Fibroblast of gingiva (primary cell): ENCODE data around the gene KRTAP10-7.
"Not testable (repeated sequence)": the region's sequence is repeated elsewhere in the genome, so short reads cannot be mapped to it uniquely, and the experiment has no call there.

Experiments
- DNase-seq: peaks from one replicate; pipeline ENCODE4 v3.0.0-alpha.2; 2011; ENCODE audit warnings: low read depth

Gene KRTAP10-7

GRCh38 chr21:44612029-44612486, 11.7 kb downstream of the KRTAP10-7 start, which contains the start of gene KRTAP10-8:
TSS of gene KRTAP10-8 (plus strand) at chr21:44612079. CDS start at chr21:44612101, 22 bp downstream.
- DNase-seq: no peak

DNA sequence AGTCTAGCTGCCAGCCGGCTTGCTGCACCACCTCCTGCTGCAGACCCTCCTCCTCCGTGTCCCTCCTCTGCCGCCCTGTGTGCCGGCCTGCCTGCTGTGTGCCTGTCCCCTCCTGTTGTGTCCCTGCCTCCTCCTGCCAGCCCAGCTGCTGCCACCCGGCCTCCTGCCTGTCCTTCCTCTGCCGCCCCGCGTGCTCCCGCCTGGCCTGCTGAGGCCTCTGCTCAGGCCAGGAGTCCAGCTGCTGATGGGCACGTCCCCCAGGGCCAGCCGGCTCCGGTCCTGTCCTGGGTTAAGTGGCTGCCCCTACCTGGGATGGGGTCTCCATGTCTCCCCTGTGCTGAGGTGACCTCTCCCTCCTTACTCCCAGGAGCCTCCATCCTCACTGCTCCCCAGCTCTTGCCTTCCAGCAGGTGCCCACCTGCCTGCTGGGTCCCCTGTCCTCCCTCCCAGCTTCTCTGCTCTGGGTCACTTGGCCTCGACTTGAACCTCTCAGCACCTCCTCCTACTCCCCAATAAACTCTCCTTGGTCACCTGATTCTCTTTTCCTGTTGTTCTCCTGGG, 12.4 kb downstream of the KRTAP10-7 start:
- no peak for DNase-seq

DNA sequence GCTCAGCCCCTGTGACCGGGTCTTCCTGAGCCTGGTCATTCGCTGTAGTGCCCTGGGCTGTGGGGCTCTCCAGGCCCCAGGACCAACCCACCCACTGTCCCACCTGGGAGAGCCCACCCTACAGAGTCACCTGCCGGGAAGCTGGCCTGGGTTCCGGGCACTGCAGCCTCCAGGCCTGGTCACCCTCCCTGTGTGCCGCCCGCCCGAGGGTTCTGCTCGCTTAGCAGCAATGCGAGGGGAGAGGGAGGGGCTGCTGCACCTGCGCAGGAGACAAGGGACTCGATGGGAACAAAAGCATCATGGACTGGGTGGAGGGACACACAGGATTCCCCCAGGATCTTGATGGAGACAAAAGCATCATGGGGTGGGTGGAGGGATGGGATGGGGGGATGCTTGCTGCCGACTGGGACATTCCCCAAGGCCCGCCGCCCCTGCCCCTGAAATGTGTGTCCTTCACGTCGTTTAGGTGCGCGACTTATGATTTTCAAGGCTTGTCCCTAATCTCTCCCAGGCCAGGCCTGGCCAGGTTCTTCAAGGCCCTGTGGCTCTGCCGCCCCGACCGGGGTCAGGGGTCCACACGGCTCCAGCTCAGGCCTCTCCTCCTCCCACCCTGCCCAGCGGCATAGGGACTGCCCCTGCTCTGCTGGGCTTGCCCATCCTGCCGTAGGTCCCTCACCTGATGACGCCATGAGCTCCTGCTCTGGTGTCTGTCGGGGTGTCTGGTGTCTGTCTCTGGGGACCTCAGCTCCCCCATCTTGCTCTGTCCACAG, 13.2 kb downstream of the KRTAP10-7 start:
- DNase-seq: no peak

DNA sequence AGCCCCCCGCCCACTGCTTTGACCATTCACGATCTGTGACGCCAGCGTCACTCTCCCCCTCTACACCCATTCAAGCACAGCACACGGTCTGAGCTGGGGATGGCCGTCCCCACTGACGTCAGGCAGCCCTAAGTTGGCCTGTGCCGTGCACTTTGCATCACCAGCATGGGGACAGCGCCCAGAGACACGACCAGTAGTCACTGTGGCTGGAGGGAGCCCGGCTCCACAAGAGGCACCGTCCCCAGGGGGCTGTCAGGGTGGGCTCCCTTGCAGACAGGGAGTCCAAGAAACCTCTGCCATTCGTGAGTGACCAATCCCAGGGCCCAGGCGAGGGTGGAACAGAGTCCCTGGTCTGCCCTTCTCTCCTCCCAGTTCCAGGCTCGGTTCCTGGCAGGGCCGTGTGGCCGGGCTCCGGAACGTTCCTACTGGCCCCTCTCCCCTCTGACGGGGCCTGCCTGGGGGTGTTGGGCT, 13.8 kb downstream of the KRTAP10-7 start:
- no peak for DNase-seq

- DNase-seq: no peak
These were observed 14.6 kb downstream of the KRTAP10-7 start for GRCh38 chr21:44614961-44615391.

- no peak for DNase-seq
These were observed 15.1 kb downstream of the KRTAP10-7 start for GRCh38 chr21:44615466-44615865.

DNA sequence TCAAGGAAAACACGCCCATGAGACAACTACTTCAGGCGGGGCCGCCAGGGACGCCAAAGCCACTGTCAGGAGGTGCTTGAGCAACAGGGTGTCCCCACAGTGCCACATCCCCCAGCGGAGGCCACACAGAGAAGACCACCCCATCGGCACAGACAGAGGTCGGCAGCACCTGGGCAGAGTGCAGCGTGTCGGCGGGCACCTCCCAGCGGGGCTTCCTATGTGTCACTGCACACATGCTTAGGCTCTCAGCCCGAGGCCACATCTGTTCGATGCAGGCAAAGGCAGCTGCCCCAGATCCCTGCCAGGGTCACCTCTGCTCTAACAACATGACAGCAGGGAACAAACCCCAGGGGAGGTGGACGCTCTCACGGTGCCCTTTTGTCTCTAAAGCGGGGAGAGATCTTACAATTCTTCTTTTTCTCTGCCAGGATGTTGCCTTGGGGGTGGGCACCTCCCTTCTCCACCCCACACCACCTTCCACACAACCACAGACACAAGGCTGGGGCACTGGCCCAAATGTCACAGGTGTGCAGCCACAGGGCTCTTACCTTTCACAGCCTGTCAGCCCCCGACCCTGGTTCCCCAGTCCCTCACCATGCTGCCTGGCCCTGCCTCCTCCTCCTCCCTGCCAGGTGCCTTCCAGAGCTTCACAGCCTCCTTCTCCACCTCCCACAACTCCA, 15.7 kb downstream of the KRTAP10-7 start:
- no peak for DNase-seq

DNA sequence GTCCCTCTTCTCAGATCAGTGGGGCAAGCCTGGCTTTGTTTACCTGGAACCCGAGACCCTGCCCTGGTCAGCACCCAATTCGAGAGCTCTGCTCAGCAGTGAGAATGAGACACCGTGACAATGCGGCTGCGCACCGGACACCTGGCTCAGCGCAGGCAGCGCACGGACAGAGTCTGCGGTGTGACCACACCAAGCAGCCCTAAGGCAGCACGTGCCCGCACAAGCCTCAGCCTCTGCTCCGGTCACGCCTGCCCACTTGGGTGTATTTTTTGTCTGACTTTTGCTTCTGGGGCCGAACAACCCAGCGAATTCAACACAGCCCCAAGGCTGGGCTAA, 16.2 kb downstream of the KRTAP10-7 start:
- no peak for DNase-seq

DNA sequence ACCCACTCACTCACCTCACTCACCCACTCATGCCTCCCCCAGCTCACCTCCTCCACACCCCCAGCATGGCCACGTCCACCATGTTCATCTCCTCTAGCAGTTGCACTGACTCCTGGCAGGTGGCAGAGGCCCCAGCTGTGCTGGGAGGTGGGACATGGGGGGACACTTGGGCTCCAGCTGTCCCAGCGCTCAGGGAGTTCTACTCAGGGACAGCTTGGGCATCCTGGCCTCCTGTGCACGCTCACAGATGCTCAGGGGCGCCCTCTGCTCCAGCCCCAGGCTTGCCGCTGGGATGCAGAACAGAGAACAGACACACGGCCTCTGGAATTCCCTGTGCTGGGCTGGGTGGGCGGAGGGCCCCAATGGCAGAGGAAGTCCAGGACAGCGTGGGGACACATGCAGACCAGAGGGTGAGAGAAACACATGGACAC, 16.7 kb downstream of the KRTAP10-7 start:
- DNase-seq: no peak

DNA sequence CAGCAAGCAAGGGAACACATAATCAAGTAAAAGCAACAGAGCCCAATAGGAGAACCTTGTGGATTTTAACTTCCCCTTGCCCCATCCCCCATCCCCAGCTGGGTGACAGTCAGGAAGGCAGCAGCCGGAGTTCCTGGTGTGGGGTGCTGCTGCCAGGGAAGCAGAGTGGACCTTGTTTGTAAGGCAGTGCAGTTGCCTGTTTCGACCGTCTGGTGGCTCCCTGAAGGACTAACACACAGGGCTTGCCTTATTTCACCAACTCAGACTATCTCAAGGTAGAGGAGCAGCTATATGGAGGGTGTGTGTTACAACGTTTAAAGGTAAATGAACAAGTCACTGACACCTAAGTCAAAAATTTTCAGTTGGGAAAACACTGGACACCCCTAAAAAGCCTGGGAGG, 18.1 kb downstream of the KRTAP10-7 start:
- DNase-seq: no peak

DNA sequence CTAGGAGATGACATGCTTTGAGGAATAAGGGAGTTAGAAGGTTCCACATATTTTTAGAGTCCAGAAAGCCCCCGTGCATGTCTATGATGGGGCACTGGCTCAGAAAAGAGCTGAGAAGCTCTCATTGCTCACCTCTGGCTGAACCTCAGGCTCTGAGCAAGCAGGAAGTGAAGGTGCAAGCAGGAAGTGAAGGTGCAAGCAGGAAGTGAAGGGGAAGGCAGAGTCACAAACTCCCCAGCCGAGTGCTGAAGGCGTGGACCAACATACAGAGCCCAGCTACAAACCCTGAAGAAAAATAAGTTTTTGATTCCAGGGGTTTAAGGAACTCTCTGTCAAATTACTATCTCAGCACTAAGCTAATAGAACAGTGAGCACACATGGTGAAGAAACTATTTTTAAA, 18.5 kb downstream of the KRTAP10-7 start:
- no peak for DNase-seq

- DNase-seq: no peak
These were observed 19.5 kb downstream of the KRTAP10-7 start for GRCh38 chr21:44619886-44620285.

DNA sequence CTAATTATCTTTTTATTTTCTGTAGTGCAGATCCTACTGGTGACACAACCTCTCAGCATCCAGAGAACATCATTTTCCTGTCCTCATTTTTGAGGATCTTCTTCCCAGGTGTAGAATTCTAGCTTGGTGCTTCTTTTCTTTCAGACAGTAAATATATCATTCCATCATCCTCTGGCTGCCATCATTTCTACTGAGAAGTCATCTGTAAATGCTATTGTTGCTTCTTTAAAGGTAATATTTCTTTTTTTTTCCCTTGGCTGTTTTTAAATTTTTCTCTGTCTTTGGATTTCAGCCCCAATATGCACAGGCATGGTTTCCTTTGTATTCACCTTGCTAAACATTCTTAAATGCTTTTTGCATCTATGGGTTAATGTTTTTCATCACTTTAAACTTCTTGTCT, 23.2 kb downstream of the KRTAP10-7 start:
- DNase-seq: no peak

DNA sequence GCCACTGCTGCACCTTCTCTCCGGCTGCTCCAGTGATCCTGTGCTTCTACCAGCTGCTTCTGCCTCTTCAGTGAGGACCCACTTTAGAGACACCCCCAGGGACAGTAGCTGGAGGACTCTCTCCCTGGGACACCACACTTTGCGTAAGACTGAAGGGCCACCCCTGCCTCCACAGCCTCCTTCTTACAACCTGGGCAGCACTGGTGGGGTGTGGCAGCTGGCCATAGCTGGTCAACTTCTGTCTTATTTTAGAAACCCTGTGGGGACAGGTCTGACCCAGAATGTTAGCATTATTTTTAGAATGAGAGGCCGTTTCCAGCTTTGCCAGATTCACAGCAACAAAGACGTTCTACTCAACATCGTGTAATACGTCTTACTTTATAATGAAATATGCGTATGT, 25.4 kb downstream of the KRTAP10-7 start:
- DNase-seq: no peak

GRCh38 chr21:44626262-44626661, 25.9 kb downstream of the KRTAP10-7 start:
- DNase-seq: no peak

- DNase-seq: no peak
These were observed 26.3 kb downstream of the KRTAP10-7 start, which contains the start of gene KRTAP10-9 for GRCh38 chr21:44626673-44627143. TSS of gene KRTAP10-9 (plus strand) at chr21:44627093. CDS start at chr21:44627172, 79 bp downstream.

- DNase-seq: not testable (repeated sequence)
These were observed 26.9 kb downstream of the KRTAP10-7 start for GRCh38 chr21:44627181-44627822.

- DNase-seq: not testable (repeated sequence)
These were observed 27.4 kb downstream of the KRTAP10-7 start for GRCh38 chr21:44627831-44628233.

- DNase-seq: no peak
These were observed 28.5 kb downstream of the KRTAP10-7 start for GRCh38 chr21:44628707-44629391.

- no peak for DNase-seq
These were observed 30.0 kb downstream of the KRTAP10-7 start for GRCh38 chr21:44630440-44630839.

DNA sequence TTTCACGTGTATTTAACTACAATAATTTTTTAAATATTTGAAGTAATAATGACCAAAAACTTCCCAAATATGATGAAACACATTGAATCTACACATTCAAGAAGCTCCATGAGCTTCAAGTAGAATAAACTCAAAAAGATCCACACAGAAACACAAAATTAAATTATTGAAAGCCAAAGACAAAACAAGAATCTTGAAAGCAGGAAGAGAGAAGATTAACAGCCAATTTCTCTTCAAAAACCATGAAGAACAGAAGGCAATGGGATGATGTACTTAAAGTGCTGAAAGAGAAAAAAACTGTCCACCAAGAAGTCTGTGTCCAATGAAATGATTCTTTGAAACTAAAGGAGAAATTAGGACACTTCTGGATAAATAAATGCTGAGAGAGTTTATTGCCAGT, 31.7 kb downstream of the KRTAP10-7 start:
- no peak for DNase-seq
